Neural cell (in vitro differentiated cells): ENCODE measurements around the gene DTD1. TPM values are rescaled to one million over a fixed set of nuclear protein-coding genes. Genes with fewer than 3 reads are reported as not detected.

ENCODE experiments used
- H2AFZ ChIP-seq: fragments of 200-600, 300-800 bp; sonication (generic), shearing (Covaris generic); 2 replicates; pipeline ENCODE4 v1.6.0; 2014; ENCODE audit warnings: low read depth, mild to moderate bottlenecking, antibody characterized with exemption, low read length, moderate library complexity
- H3F3A ChIP-seq: fragments of 200-600 bp; shearing (Covaris generic); 2 replicates; pipeline ENCODE4 v1.6.1; 2016; ENCODE audit warnings: mild to moderate bottlenecking, moderate library complexity, mixed read lengths, antibody characterized with exemption, low read length; ENCODE audit not compliant: insufficient read depth, poor library complexity, severe bottlenecking
- H3K27ac ChIP-seq: fragments of 200-600, 300-800 bp; sonication (generic), shearing (Covaris generic); 2 replicates; pipeline ENCODE4 v1.5.1; 2014; ENCODE audit warnings: mild to moderate bottlenecking, low read length, moderate library complexity
- H3K27me3 ChIP-seq: fragments of 300-800, 200-600 bp; sonication (generic), shearing (Covaris generic); 2 replicates; pipeline ENCODE4 v1.6.0; 2014; ENCODE audit warnings: mild to moderate bottlenecking, low read depth, low read length, moderate library complexity; ENCODE audit not compliant: insufficient read depth
- H3K36me3 ChIP-seq: fragments of 300-800, 200-600 bp; sonication (generic), shearing (Covaris generic); 2 replicates; pipeline ENCODE4 v1.5.1; 2014; ENCODE audit warnings: mild to moderate bottlenecking, antibody characterized with exemption, low read length, moderate library complexity; ENCODE audit not compliant: insufficient read depth
- H3K4me2 ChIP-seq: fragments of 300-800, 200-600 bp; sonication (generic), shearing (Covaris generic); 2 replicates; pipeline ENCODE4 v1.6.0; 2014; ENCODE audit warnings: mild to moderate bottlenecking, low read length
- H3K4me3 ChIP-seq: fragments of 300-800, 200-600 bp; sonication (generic), shearing (Covaris generic); 2 replicates; pipeline ENCODE4 v1.5.1; 2014; ENCODE audit warnings: mild to moderate bottlenecking, low read length, moderate library complexity
- H3K79me2 ChIP-seq: fragments of 200-600 bp; shearing (Covaris generic); replicated peaks from 2 replicates; pipeline ENCODE4 v1.6.0; 2014; ENCODE audit warnings: mild to moderate bottlenecking, low read length, moderate library complexity; ENCODE audit not compliant: insufficient read depth
- H3K9ac ChIP-seq: fragments of 300-800, 200-600 bp; sonication (generic), shearing (Covaris generic); 2 replicates; pipeline ENCODE4 v1.6.1; 2016; ENCODE audit warnings: mild to moderate bottlenecking, low read length, mixed read lengths
- H3K9me2 ChIP-seq: fragments of 200-600 bp; shearing (Covaris generic); 2 replicates; pipeline ENCODE4 v1.6.1; 2016; ENCODE audit warnings: mild to moderate bottlenecking, low read length, mixed read lengths; ENCODE audit not compliant: insufficient read depth
- H3K9me3 ChIP-seq: fragments of 200-600, 300-800 bp; sonication (generic), shearing (Covaris generic); 2 replicates; pipeline ENCODE4 v1.6.1; 2016; ENCODE audit warnings: mild to moderate bottlenecking, mixed run types, low read length, moderate library complexity, mixed read lengths
- H4K20me1 ChIP-seq: fragments of 200-600 bp; shearing (Covaris generic); 2 replicates; pipeline ENCODE4 v1.6.1; 2016; ENCODE audit warnings: mild to moderate bottlenecking, mixed run types; ENCODE audit not compliant: insufficient read depth
- CTCF ChIP-seq: fragments of 450-650 bp; IDR thresholded peaks from 2 replicates; pipeline ENCODE4 v1.5.1; 2014; ENCODE audit warnings: antibody characterized with exemption, mild to moderate bottlenecking, moderate library complexity; ENCODE audit not compliant: poor library complexity, severe bottlenecking
- EP300 ChIP-seq: fragments of 450-650 bp; conservative IDR thresholded peaks from 2 replicates; pipeline ENCODE4 v1.6.1; 2014; ENCODE audit warnings: antibody characterized with exemption, mild to moderate bottlenecking, moderate library complexity; ENCODE audit not compliant: poor library complexity, severe bottlenecking
- EZH2 ChIP-seq: fragments of 200-600, 300-800 bp; shearing (Covaris generic), sonication (generic); IDR thresholded peaks from 2 replicates; pipeline ENCODE4 v1.6.1; 2014; ENCODE audit warnings: antibody characterized with exemption, low read length, borderline replicate concordance, mild to moderate bottlenecking; ENCODE audit not compliant: insufficient read depth, poor library complexity, severe bottlenecking
- MXI1 ChIP-seq: fragments of 450-650 bp; conservative IDR thresholded peaks from 2 replicates; pipeline ENCODE4 v1.6.1; 2014; ENCODE audit warnings: antibody characterized with exemption, mild to moderate bottlenecking; ENCODE audit not compliant: poor library complexity, severe bottlenecking
- POLR2AphosphoS5 ChIP-seq: IDR thresholded peaks from 2 replicates; pipeline ENCODE4 v1.6.1; 2012
- RAD21 ChIP-seq: fragments of 450-650 bp; conservative IDR thresholded peaks from 2 replicates; pipeline ENCODE4 v1.6.1; 2014; ENCODE audit warnings: antibody characterized with exemption, mild to moderate bottlenecking, moderate library complexity
- SMC3 ChIP-seq: fragments of 450-650 bp; conservative IDR thresholded peaks from 2 replicates; pipeline ENCODE4 v1.6.1; 2014; ENCODE audit warnings: antibody characterized with exemption, mild to moderate bottlenecking, moderate library complexity; ENCODE audit not compliant: poor library complexity
- TAF1 ChIP-seq: IDR thresholded peaks from 2 replicates; pipeline ENCODE4 v1.6.1; 2012; ENCODE audit warnings: low read depth
- polyA plus RNA-seq: library from polyadenylated mRNA; depleted of rRNA; stranded (reverse); fragments of >200 nt; gene quantifications from 2 replicates; pipeline ENCODE4 v1.2.3, GENCODE V29; 2014
- TF ChIP-seq, protein P1 (sequence below): IDR thresholded peaks from 2 replicates; pipeline ENCODE4 v1.6.1; 2012; ENCODE audit warnings: borderline replicate concordance

Gene DTD1
- polyA plus RNA-seq, 1 donor from 2014 or later: 337 TPM

DNA sequence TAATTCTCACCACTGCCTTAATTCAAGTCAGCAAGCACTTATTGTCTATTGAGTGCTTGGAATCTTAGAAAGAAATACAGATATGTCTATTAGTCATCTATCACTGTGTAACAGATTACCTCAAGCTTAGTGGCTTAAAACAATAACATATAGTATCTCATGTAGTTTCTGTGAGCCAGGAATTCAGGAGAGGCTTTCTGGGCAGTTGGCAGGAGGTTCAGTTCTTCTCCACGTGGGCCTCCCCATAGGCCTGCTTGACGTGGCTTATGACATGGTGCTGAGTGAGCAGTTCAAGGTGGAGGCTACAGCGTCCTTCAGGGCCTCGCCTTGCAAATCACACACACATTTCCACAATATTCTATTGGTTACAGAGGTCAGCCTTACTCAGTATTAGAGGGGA lies 69.7 kb downstream of the DTD1 start:
- H3K27ac ChIP-seq: no peak overlapping the region
- no peak overlapping the region for H3K4me2 ChIP-seq
- H4K20me1 ChIP-seq: no peaks in the 10 kb centered on the region
- TF ChIP-seq MXI1: no peak
- no peaks in the 10 kb centered on the region for H3K9me3 ChIP-seq
- no peaks in the 10 kb centered on the region for H3K9me2 ChIP-seq
- H3K79me2 ChIP-seq: no peaks in the 10 kb centered on the region
- no peaks in the 10 kb centered on the region for H3K27me3 ChIP-seq
- H3K9ac ChIP-seq: no peak overlapping the region
- H3F3A ChIP-seq: no peaks in the 10 kb centered on the region
- no peak overlapping the region for H3K4me3 ChIP-seq
- H3K36me3 ChIP-seq: no peaks in the 10 kb centered on the region
- no peak overlapping the region for H2AFZ ChIP-seq

DNA sequence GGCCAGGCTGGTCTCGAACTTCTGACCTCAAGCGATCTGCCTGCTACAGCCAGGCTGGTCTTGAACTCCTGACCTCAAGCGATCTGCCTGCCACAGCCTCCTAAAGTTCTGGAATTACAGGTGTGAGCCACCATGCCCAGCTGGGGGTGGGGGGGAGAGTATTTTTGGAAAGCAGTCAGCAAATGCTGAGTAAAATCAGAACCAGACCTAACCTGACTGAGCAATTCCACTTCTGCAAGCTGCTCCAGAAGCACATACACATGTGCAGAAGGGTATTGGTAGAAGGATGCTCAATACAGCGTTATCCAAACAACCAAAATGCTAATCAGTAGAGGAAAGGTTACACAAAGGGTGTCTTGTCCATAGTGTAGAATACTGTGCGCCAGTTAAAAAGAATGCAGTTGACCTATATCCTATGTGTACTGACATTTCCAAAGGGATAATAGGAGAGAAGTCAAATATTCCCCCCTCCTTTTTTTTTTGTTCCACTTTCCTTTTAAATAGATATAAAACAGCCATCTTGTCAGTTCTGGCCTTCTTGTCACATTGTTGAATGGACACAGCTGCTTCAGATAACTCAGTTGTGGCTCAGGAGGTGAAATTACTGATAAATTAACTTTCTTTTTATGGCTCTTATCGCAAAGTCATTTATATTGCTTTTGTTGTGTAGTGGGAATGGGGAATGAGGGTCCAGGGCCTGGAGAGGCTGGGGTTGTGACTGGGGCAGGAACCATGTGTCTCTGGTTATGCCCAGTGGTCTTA lies 74.6 kb downstream of the DTD1 start:
- Histone ChIP-seq H2AFZ (no peak overlapping the region), H3K9me2 (no peaks in the 10 kb centered on the region), H3K79me2 (no peaks in the 10 kb centered on the region), H3K9me3 (no peaks in the 10 kb centered on the region), H3K4me3 (no peak overlapping the region), H3K4me2 (no peak overlapping the region), H4K20me1 (no peaks in the 10 kb centered on the region), H3F3A (no peaks in the 10 kb centered on the region), H3K36me3 (no peaks in the 10 kb centered on the region), H3K27ac (no peak overlapping the region), H3K27me3 (no peaks in the 10 kb centered on the region), H3K9ac (no peak overlapping the region)
- TF ChIP-seq, protein P1, sequence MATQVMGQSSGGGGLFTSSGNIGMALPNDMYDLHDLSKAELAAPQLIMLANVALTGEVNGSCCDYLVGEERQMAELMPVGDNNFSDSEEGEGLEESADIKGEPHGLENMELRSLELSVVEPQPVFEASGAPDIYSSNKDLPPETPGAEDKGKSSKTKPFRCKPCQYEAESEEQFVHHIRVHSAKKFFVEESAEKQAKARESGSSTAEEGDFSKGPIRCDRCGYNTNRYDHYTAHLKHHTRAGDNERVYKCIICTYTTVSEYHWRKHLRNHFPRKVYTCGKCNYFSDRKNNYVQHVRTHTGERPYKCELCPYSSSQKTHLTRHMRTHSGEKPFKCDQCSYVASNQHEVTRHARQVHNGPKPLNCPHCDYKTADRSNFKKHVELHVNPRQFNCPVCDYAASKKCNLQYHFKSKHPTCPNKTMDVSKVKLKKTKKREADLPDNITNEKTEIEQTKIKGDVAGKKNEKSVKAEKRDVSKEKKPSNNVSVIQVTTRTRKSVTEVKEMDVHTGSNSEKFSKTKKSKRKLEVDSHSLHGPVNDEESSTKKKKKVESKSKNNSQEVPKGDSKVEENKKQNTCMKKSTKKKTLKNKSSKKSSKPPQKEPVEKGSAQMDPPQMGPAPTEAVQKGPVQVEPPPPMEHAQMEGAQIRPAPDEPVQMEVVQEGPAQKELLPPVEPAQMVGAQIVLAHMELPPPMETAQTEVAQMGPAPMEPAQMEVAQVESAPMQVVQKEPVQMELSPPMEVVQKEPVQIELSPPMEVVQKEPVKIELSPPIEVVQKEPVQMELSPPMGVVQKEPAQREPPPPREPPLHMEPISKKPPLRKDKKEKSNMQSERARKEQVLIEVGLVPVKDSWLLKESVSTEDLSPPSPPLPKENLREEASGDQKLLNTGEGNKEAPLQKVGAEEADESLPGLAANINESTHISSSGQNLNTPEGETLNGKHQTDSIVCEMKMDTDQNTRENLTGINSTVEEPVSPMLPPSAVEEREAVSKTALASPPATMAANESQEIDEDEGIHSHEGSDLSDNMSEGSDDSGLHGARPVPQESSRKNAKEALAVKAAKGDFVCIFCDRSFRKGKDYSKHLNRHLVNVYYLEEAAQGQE: no peak
- TF ChIP-seq CTCF (no peak), SMC3 (no peak), EP300 (no peak), RAD21 (no peak), EZH2 (no peak), TAF1 (no peak), POLR2AphosphoS5 (no peak), MXI1 (no peak)
